Ovary (tissue), 3 donors: ENCODE measurements around the gene AMBRA1.

ENCODE experiments used
- CTCF ChIP-seq, 3 donors: fragments of 450-650 bp in 2 of 3; fragments of 200-600 bp in 1 of 3; IDR thresholded peaks; one replicate each; pipeline versions ENCODE4 v1.5.1 to v1.8.0; 2016 to 2022; ENCODE audit warnings: antibody characterized with exemption in 3 of 3, mild to moderate bottlenecking in 1 of 3
- EP300 ChIP-seq: sonication (generic); formaldehyde crosslinking; IDR thresholded peaks from one replicate; pipeline ENCODE4 v1.6.1; 2017; ENCODE audit warnings: antibody characterized with exemption
- POLR2A ChIP-seq: fragments of 450-650 bp; IDR thresholded peaks from one replicate; pipeline ENCODE4 v1.6.1; 2017; ENCODE audit warnings: antibody characterized with exemption, mild to moderate bottlenecking, moderate library complexity
- donor health status: DM: no; HTN: no; CAD: no.

- TF ChIP-seq CTCF (IDR thresholded peaks at IDR 0.05) (no peak), EP300 (no peak), POLR2A (no peak)
Observed at GRCh38 chr11:46512261-46512881, 81.5 kb downstream of the AMBRA1 start.
